ENCODE measurements around the gene THPO.

Gene THPO

DNA sequence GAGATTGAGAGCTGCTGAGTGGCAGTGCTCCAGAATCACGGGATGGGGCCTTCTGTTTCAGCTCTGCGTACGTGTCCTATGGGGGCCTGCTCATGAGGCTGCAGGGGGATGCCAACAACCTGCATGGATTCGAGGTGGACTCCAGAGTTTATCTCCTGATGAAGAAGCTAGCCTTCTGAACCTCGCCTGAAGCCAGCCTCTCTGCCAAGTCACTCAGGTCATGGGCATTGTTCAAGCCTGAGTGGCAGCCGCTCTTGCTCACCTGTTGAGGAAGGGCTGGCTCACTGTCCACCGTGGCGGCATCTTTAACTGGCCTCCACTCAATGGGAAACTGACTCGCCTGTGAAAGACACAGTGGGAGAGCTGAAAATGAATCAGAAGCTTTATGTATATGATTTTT, 9.9 kb downstream of the THPO start:
- in situ Hi-C loops (cut with MboI; ENCODE audit: low sequenced_read_pairs): no loop called here

DNA sequence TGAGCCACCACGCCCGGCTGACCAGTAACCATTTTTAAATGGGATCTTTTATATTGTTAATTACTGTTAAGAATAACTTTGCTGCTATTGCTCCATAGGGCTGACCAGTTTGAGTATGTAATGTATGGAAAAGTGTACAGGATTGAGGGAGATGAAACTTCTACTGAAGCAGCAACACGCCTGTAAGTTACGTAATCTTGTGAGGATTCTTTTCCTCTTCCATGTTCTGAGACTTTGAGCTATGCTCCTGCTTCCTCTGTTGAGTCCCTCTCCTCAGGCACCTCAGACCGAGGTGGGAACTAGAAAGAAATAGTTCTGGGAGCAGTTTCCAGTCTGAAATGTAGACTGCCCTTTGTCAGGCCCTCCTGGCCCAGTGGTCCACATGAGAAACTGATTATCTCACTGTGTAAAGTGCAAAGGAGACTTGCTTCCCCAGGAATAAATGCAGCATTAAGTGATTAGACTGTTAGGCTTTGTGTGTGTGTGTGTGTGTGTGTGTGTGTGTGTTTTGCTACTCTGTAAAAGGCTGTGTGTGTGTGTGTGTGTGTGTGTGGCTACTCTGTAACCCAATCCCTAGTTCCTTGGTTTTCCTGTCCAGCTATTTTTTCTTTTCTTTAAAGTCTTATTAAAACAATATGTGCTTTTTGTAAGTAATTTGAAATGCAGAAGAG, 11.3 kb downstream of the THPO start:
- in situ Hi-C loops (cut with MboI; ENCODE audit: low sequenced_read_pairs): no loop called here

DNA sequence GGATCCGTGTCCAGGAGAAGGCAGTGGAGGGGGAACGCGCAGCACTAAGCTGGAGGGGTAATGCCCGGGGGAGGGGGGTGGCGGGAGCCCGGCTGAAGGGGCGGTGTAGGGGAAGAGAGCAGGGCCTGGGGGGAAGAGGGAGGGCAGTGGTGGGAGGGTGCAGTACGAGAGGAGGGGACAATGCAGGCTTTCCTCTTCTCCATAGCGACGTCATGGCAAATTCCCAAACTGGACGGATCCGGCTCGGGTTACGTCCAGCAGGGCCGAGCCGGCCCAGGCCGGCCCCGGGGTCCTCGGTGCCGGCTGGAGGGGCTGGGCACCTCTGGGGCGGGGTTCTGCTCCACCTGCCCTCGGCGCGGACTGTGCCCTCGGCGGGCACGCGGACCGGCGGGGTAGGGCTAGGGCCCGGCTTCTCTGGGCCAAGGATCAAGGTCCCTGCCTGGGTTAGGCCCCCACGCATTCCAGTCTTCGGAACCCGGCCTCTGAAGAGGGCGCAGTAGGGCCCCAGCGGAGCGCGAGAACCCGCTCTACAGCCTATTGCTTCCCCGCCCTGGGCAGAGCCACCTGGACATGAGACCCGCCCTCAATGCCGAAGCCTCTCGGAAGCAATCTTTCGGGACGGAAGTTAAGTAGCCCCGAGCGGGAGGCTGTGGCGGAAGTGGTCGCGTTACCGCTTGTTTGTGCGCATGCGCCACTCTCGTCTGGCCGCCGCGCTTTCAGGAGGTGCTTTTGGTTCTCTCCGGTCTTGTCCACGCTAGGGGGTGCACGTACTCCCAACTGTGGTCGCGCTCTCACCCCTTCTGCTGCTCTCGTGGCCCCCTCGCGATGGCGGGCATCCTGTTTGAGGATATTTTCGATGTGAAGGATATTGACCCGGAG, 15.1 kb downstream of the THPO start:
- in situ Hi-C loops (cut with MboI; ENCODE audit: low sequenced_read_pairs): no loop called here

DNA sequence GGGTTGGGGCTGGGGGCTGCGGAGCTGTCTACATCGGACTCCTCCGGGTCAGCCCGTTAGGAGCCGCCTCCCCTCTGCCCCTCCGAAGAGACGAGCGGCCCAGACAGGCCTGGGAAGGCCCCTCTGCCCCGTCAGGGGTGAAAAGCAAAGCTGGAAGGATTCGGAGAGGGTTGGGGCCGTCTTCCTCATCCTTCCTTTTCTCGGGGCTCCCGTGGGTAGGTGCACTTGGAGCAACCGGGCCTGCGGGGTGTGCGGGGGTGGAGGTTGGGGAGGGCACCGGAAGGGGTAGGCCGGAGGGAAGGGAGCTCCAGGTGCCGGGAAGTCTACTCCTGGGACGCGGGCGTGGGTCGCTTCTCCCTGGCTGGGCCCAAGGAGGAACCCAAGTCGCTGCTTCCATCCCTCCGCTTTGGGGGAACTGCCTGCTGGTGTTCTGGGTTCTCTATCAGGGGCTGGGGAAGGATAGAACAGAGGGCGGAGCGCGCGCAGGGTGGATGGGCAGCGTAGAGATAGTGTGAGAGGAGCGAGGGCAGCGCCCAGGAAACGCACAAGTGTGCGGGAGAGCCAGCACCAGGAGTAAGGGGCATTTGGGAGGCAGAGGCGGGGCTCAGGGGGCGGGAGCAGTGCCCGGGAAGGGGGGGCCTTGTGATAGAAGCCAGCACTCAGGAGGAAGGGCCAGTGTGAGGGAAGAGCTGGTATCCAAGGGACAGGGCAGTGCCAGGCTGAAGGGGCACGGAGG, 15.9 kb downstream of the THPO start:
- in situ Hi-C loops (cut with MboI; ENCODE audit: low sequenced_read_pairs): no loop called here

DNA sequence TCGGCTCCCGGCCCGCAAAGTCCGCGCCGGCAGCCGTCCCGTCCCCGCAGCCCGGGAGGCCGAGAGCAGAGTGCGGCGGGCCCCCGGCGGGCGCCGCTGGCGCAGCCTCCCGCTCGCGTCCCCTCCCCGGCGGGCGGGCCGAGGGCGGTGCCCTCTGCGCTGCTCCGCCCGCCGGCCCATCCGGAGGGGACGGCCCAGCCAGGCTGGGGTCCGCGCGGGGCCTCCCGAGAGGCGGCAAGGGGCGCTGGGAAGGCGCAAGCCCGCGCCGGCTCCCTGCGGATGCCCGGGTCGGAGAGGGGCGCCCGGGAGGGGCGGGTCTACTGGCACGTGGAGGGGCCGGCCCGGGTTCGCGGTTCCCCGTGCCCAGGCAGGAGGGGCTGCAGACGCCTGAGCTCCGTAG, 16.5 kb downstream of the THPO start, which contains the start of the genes CLCN2 and POLR2H:
CLCN2 (minus strand) TSS at position 74 of the 400 bp plus-strand sequence. CDS start 126 bp downstream, outside the sequence.
POLR2H (plus strand) TSS at position 179 of the 400 bp plus-strand sequence. CDS start 1,783 bp downstream, outside the sequence.
- in situ Hi-C loops (cut with MboI; ENCODE audit: low sequenced_read_pairs): no loop called here

DNA sequence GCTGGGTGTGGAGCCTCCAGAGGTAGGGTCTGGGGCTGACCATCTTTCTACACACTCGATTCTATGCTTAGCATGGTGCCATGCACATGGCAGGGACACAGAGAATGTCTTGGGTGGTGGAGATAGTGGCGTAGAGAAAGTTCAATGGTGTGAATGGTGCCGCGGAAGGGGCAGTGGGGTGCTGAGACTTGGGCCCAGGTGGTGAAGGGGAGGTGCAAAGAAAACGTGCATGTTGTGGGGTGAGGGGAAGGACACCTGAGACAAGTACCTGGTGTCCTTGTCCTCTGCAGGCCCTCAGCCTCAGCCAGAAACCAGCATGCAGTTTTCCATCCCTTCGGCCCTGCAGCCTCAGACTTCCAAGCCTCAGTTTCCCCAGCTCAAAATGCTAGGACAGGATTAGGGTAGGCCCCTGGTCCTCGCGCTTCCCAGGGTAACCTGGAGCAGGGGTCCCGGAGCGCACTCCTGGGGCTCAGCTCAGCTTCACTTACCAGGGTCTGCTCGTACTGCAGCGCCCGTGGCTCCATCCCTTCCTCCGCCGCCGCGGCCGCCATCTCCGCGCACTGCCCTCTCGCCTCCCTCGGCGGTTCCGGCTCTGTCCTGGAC, 17.0 kb downstream of the THPO start:
- in situ Hi-C loops (cut with MboI; ENCODE audit: low sequenced_read_pairs): no loop called here

DNA sequence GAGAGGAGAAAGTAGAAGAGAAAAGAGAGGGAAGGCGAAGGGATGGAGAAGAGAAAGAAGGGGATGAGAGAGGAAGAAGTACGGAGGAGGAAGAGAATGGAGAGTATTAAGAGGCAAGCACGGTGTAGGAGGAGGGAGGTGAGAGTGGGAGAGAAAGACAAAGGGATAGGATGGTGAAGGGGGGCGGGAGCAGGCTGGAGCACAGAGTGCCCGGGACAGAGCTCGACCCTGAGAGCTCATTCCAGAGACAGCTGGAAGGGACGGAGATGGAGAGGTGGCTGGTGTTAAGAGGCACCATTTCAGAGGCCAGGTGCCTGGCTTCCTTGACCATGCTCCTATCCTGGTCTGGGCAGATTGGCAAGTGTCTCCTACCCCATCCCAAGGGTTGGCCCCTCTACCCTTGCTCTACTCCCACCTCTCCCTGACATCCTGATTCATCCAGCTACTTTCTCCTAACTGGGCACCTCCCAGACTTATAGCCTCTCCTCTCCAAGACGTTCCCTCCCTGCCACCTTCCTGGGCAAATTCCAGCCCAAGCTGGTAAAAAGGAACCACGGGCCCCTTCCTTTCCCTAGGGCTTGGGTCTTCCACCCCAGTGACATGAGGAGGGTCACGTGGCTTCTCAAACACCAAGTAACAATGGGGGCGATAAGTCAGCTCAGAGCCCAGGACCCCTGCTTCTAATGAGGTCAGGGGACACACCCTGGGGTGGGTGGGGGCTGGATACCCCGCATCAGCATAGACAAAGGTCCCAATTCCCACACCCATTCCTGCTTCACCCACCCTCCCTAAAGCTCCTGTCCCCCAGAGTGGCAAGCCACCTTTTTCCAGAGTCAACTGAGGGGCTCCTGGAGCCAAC, 17.7 kb downstream of the THPO start:
- in situ Hi-C loops (cut with MboI; ENCODE audit: low sequenced_read_pairs): no loop called here

DNA sequence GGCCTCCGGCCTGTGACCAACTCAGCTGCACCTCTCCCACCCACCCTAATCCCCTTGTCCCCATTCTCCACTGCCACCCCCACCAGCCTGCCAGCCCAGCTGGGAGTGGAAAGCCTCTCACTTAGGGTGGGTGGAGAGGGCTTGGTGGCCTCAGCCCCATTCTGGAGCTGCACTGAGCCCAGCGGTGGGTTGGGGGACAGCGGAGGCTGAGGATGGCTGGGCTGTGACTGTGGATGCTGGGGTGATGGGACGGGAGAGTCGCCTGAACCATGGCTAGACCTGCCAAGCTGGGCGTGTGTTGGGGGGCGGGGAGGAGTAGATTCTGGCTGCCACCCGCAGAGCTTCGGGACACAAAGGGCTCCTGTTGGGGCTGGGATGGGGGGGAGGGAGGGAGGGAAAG, 18.4 kb downstream of the THPO start:
- in situ Hi-C loops (cut with MboI; ENCODE audit: low sequenced_read_pairs): no loop called here

DNA sequence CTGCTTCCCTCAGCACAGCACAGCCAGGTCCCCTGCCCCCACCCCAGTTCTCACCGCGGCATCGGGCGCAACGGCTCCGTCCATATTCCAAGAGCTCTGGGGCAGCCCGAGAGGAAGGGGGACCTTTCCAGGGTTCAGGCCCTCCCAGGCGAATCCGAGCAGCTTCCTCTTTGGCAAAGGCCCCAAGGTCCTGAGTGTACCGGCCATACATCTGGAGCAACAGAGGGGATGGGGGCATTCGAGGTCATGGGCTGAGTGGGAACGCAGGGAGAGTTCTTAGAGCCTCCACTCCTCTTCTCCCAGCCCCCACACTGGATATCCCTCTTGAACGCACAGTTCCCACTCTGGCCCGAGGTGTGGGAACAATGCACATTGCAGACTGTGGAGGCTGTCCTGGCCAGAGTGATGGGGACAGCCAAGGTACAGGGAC, 19.1 kb downstream of the THPO start:
- in situ Hi-C loops (cut with MboI; ENCODE audit: low sequenced_read_pairs): no loop called here

DNA sequence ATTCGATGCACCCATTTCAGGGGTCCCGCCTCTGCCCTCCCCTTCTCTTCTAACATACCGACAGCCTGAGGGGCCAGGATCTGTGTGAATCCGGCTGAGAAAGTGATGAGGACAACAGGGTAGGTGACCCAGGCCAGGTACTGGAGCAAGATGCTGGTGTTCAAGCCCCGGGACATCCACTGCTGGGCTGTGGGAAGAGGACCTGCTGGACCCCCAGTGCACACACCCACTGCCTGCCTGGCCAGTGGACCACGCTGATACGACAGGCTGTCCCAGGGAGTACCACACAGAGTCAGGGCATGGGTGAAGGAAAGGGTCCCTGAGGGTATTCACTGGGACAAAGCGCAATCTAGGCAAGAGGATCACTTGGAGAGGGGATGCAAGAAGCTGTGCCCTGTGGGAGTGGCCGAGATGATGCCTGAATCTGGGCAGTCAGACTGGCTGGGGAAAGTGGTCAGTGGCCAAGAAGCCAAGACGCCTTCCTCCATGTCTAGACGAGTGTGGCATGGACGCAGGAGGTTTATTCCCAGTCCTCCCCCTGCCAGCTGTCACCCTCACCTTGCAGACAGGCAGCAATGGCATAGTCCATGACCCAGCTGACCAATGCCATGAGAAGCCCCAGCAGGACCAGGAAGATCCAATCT, 19.8 kb downstream of the THPO start:
- in situ Hi-C loops (cut with MboI; ENCODE audit: low sequenced_read_pairs): no loop called here

DNA sequence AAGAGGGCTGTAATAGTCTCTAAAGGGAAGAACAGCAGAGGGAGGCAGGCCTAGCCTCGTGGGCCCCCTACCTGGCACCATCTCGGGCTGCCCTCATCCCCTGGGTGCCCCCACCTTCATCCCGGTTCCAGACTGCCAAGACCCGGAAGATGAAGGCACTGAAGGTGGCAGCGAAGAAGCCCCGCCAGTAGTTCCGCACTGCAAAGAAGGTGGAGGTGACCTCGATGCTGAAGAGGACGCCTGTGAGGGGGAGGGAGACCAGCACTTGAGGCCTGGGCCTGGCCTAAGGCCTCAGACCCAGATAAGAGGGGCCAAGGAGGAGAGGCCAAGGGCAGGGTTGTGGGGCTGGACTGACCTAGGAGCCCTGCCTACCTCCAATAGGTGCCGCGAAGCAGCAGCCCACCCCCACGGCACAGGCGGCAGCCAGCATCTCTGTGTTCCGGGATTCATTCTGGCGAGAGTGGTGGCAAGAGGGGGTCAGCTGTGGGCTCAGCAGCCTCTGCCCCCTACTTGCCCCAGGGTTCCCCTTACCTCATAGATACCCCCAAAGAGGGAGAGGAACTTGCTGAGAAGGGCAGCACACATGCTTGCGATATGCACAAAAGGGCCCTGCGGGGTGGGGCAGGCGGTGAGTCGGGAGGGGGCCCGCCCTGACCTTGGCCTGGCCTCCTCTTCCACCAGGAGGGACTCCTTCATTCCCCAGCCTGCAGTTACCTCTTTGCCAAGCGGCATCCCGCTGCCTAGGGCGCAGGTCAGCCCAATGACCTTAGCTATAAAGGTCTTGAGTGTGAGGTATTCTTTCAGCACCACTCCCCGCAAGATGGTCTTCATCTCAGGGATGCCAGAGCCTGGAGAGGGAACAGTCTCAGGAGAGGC, 20.5 kb downstream of the THPO start:
- in situ Hi-C loops (cut with MboI; ENCODE audit: low sequenced_read_pairs): no loop called here

DNA sequence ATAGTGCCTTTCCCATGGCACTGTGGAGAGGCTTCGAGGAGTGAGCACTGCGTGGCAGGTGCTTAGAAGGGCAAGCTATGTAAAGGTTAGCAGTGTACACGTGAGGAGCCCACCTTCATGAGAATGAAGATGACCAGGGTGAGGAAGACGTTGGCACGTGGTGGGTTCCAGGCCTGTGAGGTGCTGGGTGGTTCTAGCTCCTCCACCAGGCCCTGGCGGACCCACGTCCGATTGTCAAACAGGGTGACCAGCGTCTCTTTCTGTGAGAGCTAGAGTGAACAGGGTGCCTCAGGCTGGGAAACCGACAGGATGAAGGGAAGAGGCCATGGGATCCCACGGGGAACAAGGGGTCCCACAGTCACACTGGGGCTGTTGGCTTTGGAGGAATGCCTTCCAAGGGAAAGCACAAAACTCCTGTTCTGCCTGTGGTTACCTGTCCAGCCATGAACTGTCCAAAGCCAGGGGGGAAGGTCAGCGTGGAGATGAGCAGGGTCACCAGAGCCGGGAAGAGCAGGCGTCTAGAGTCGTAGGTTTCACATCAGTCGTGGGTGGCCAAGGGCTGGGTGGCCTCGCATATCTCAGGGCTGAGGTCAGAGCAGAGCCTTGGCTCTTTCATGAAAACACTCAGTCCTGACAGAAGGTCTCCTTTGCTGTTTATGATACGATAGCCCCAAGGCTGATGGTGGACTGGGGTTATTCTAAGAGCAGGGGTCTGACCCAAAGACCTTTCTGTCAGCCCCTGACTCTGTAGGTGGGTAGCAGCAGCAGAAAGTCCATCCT, 22.6 kb downstream of the THPO start:
- in situ Hi-C loops (cut with MboI; ENCODE audit: low sequenced_read_pairs): no loop called here

DNA sequence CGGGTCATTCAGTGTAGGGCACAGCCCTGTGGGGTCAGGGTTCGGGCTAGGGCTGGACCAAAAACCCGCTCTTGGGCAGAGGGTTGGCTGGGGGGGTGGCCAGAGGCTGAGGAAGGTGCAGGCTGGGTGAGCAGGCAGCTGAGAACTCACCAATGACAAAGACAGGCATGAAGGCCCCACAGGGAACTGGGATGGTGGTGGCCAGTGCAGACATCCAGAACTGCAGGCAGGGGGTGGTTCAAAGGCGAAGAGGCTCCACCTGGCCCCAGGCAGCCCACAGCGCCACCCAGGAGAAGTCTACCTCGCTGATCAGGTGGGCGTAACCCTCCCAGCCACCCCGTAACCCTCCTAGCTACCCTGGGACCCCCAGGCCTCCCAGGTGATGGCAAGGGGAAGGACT, 23.3 kb downstream of the THPO start:
- in situ Hi-C loops (cut with MboI; ENCODE audit: low sequenced_read_pairs): no loop called here

DNA sequence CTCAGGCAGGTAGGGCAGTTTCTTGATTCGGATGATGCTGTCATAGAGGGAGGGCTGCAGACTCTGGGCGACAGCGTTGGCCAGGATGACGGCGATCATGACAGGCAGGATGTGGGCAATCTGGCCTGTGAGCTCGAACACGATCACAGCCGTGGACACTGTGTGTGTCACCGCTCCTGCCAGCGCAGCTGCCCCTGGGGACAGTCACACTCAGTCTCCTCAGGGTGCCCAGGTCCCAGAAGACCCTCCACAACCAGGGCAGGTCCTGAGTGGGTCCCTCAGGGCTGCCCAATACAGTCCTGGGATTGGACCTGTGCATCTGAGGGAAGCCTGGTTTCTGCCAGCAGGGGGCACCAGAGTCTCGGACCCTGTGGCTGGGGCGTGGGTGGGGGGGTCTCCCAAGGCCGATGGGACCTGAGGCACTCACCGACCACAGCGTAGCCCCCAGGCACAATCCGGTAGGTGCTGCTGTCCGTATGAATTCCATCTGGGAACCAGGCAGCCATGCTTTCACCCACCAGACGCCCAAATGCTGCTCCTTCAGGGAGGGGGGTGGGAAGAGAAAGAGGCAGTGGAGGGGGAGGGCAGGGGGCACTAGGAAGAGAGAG, 23.8 kb downstream of the THPO start:
- in situ Hi-C loops (cut with MboI; ENCODE audit: low sequenced_read_pairs): no loop called here

DNA sequence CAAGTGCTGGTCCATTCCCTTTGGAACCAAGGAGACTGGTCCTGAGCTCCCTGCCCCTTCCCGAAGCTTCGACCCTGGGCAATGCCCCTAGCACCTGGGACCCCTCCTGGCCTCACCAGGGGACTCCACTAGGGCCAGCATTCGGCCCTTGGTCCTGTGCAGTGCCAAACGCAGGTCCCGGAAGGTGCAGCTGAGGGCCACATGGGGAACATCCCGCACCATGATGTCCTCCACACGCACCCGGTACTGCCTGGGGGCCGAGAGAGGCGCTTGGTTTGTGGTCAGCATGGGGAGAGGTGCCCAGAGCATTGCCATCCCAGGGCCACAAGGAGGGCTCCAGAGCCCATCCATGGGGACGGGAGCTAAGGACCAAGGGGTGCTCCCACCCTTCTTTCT, 24.5 kb downstream of the THPO start:
- in situ Hi-C loops (cut with MboI; ENCODE audit: low sequenced_read_pairs): no loop called here

DNA sequence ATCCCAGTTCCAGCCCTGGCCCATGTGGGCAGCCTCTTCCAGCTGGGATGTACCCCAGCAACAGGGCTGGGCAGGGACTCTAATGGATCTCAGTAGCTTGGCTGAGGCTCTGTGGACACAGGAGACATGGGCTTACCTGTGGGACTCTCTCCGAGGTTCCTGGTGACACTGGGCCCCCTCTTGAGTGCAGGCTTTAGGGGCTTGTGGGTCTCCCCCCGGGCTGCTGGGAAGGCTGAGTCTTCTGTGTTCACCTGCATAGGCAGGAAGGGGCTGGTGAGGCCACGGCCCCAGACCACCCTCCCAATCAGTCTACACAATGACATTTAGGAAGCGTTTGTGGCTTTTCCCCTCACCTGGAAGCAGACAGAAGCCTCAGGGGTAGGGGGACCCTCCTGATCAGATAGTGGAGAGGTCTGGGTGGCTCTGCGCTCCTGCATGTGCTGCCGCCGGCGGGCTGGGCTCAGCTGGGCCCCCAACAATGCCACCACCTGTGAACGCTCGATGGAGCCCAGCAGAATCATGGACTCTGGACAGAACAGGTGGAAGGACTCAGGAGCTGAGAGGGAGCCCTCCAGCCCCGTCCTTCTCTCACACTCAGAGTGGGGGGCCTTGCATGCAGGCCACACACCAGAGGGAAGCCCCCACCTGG, 25.0 kb downstream of the THPO start:
- in situ Hi-C loops (cut with MboI; ENCODE audit: low sequenced_read_pairs): no loop called here

All from hTERT RPE-1 (cell line).